GM23338 (cell line): ENCODE results near the gene SNTG2. TPM values are rescaled to one million over a fixed set of nuclear protein-coding genes. Genes with fewer than 3 reads are reported as not detected.

Experiments
- ATAC-seq: fragments of 200-7000 bp; cut with Tn5 transposase; 3 replicates; pipeline ENCODE4 v1.9.1; 2020
- DNase-seq: peaks from one replicate; pipeline ENCODE4 v3.0.0-alpha.2; 2015; ENCODE audit warnings: low spot score
- H2AFZ ChIP-seq: fragments of 200-600 bp; sonication (generic); 2 replicates; pipeline ENCODE4 v1.8.0; 2016; ENCODE audit warnings: antibody characterized with exemption, mild to moderate bottlenecking, moderate library complexity
- H3F3A ChIP-seq: fragments of 200-600 bp; sonication (generic); replicated peaks from 2 replicates; pipeline ENCODE4 v1.8.0; 2017; ENCODE audit warnings: antibody characterized with exemption, mixed run types, low read depth
- H3K27ac ChIP-seq: fragments of 200-600 bp; sonication (generic); 2 replicates; pipeline ENCODE4 v1.6.1; 2016; ENCODE audit warnings: low read depth
- H3K27me3 ChIP-seq: fragments of 200-600 bp; sonication (generic); 2 replicates; pipeline ENCODE4 v1.8.0; 2016; ENCODE audit warnings: mild to moderate bottlenecking, mixed run types, moderate library complexity; ENCODE audit not compliant: insufficient read depth
- H3K36me3 ChIP-seq: fragments of 200-600 bp; sonication (generic); 2 replicates; pipeline ENCODE4 v1.8.0; 2016; ENCODE audit warnings: mild to moderate bottlenecking; ENCODE audit not compliant: insufficient read depth
- H3K4me1 ChIP-seq: fragments of 200-600 bp; sonication (generic); 2 replicates; pipeline ENCODE4 v1.8.0; 2016; ENCODE audit warnings: mild to moderate bottlenecking, moderate library complexity; ENCODE audit not compliant: insufficient read depth
- H3K4me2 ChIP-seq: fragments of 200-600 bp; sonication (generic); 2 replicates; pipeline ENCODE4 v1.7.1; 2017; ENCODE audit warnings: mixed run types
- H3K4me3 ChIP-seq: fragments of 200-600 bp; sonication (generic); 2 replicates; pipeline ENCODE4 v1.6.1; 2016; ENCODE audit warnings: mixed run types
- H3K79me2 ChIP-seq: fragments of 200-600 bp; sonication (generic); replicated peaks from 2 replicates; pipeline ENCODE4 v1.8.0; 2017; ENCODE audit warnings: mild to moderate bottlenecking; ENCODE audit not compliant: insufficient read depth
- H3K9me2 ChIP-seq: fragments of 200-600 bp; sonication (generic); 2 replicates; pipeline ENCODE4 v1.8.0; 2017; ENCODE audit not compliant: insufficient read depth
- H4K20me1 ChIP-seq: fragments of 200-600 bp; sonication (generic); replicated peaks from 2 replicates; pipeline ENCODE4 v1.8.0; 2017; ENCODE audit warnings: mild to moderate bottlenecking; ENCODE audit not compliant: insufficient read depth
- H3K27ac Mint-ChIP-seq: 2 replicates; pipeline ENCODE4 v1.8.0; 2020; ENCODE audit warnings: inconsistent platforms, mild to moderate bottlenecking, moderate library complexity, mixed read lengths
- H3K27me3 Mint-ChIP-seq: 3 replicates; pipeline ENCODE4 v1.8.0; 2022; ENCODE audit warnings: low read depth, mild to moderate bottlenecking, moderate library complexity, mixed read lengths, inconsistent platforms; ENCODE audit not compliant: insufficient read depth, poor library complexity
- H3K36me3 Mint-ChIP-seq: 3 replicates; pipeline ENCODE4 v1.8.0; 2021; ENCODE audit warnings: low read depth, mild to moderate bottlenecking, inconsistent platforms, moderate library complexity, mixed read lengths
- H3K4me1 Mint-ChIP-seq: 3 replicates; pipeline ENCODE4 v1.8.0; 2020; ENCODE audit warnings: mild to moderate bottlenecking, inconsistent platforms, mixed read lengths
- H3K4me3 Mint-ChIP-seq: 3 replicates; pipeline ENCODE4 v1.8.0; 2021; ENCODE audit warnings: moderate library complexity, mild to moderate bottlenecking, inconsistent platforms, mixed read lengths
- H3K9me3 Mint-ChIP-seq: 3 replicates; pipeline ENCODE4 v1.8.0; 2020; ENCODE audit warnings: moderate library complexity, mild to moderate bottlenecking, inconsistent platforms, mixed read lengths
- CREB1 ChIP-seq: fragments of 250-450 bp; sonication (Bioruptor Pico); IDR thresholded peaks from 2 replicates; pipeline ENCODE4 v1.5.0; 2020; ENCODE audit warnings: low read depth, mild to moderate bottlenecking, moderate library complexity
- ETS1 ChIP-seq: IDR thresholded peaks from 2 replicates; pipeline ENCODE4 v1.6.1; 2016; ENCODE audit warnings: antibody characterized with exemption
- EZH2 ChIP-seq: fragments of 200-600 bp; sonication (generic); IDR thresholded peaks from one replicate; pipeline ENCODE4 v1.8.0; 2017; ENCODE audit warnings: antibody characterized with exemption, mild to moderate bottlenecking, low read depth; ENCODE audit not compliant: unreplicated experiment
- JUNB ChIP-seq: IDR thresholded peaks from one replicate; pipeline ENCODE4 v1.6.1; 2016; ENCODE audit warnings: antibody characterized with exemption; ENCODE audit not compliant: unreplicated experiment
- POLR2AphosphoS5 ChIP-seq: IDR thresholded peaks from 2 replicates; pipeline ENCODE4 v1.6.1; 2016; ENCODE audit warnings: antibody characterized with exemption, low read depth
- REST ChIP-seq: IDR thresholded peaks from one replicate; pipeline ENCODE4 v1.6.1; 2018; ENCODE audit warnings: antibody characterized with exemption; ENCODE audit not compliant: unreplicated experiment
- ZNF462 ChIP-seq: fragments of 250-450 bp; sonication (Bioruptor Pico); IDR thresholded peaks from 2 replicates; pipeline ENCODE4 v1.5.0; 2020; ENCODE audit warnings: mild to moderate bottlenecking, moderate library complexity
- polyA plus RNA-seq: library from polyadenylated mRNA; unstranded; fragments of >200 nt; fragmentation: Nextera tagmentation; extraction: Ambion mirVana; gene quantifications from 2 replicates; pipeline ENCODE4 v1.2.1, GENCODE V29; 2016
- total RNA-seq: library from RNA; depleted of rRNA; stranded (reverse); fragments of >200 nt; shearing (Covaris generic); gene quantifications from 2 replicates; pipeline ENCODE4 v1.2.3, GENCODE V29; 2014

The SNTG2 gene
- total and polyA plus RNA-seq, 2 experiments from 2014 or later, result 27.5 to 60.4 TPM

DNA sequence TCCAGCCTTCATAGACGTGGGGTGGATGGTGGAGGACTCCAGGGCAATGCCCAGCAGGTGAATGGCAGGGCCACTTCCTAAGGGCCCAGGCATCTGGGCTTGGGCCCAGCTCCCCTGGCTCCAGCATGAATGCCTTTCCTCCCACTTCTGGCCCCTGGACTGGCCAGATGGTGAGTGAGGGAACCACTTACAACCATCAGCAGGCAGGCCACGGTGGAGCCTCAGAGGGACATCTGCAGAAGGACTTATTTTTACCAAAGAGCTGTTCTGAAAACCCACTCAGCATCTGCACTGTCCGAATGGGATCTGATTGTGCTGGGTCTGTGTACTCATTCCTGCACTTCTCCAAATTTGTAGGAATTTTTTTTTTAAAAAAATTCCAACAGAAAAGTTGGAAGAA, 69.6 kb downstream of the SNTG2 start:
- Mint-ChIP-seq H3K9me3 (no peaks in the 10 kb centered on the region), H3K36me3 (no peaks in the 10 kb centered on the region), H3K4me3 (no peak overlapping the region), H3K27me3 (peaks cover 1% of the 10 kb centered on the region), H3K4me1 (peaks cover 32% of the 10 kb centered on the region), H3K27ac (no peak overlapping the region)
- H3F3A ChIP-seq, result no peaks in the 10 kb centered on the region
- H3K4me3 ChIP-seq, result no peak overlapping the region
- ATAC-seq, result no peak
- H4K20me1 ChIP-seq, result peaks cover 62% of the 10 kb centered on the region
- H3K9me2 ChIP-seq, result no peaks in the 10 kb centered on the region
- no peaks in the 10 kb centered on the region; the same call in 1 of the 2 replicates for H3K4me1 ChIP-seq
- peaks cover 79% of the 10 kb centered on the region for H3K79me2 ChIP-seq
- no peak overlapping the region for H3K4me2 ChIP-seq
- H3K27ac ChIP-seq, result no peak overlapping the region
- no peak overlapping the region for H2AFZ ChIP-seq
- no peak for DNase-seq
- no peak for TF ChIP-seq REST
- TF ChIP-seq CREB1 (CRISPR knock-in tag), result no peak
- no peak for TF ChIP-seq ETS1
- TF ChIP-seq JUNB, result no peak
- TF ChIP-seq POLR2AphosphoS5, result no peak
- no peaks in the 10 kb centered on the region for H3K36me3 ChIP-seq
- no peaks in the 10 kb centered on the region for H3K27me3 ChIP-seq

GRCh38 chr2:1022178-1022577, 71.5 kb downstream of the SNTG2 start:
- H3K4me2 ChIP-seq, result no peak overlapping the region
- no peaks in the 10 kb centered on the region for H3K4me1 ChIP-seq
- peak; percentile 65 for DNase-seq
- peaks cover 1% of the 10 kb centered on the region for H3K27me3 Mint-ChIP-seq
- ATAC-seq, result no peak
- no peaks in the 10 kb centered on the region for H3K9me3 Mint-ChIP-seq
- no peak overlapping the region for H3K4me3 ChIP-seq
- H3K27ac Mint-ChIP-seq, result no peak overlapping the region
- H4K20me1 ChIP-seq, result peaks cover 45% of the 10 kb centered on the region
- no peaks in the 10 kb centered on the region for H3K9me2 ChIP-seq
- peaks cover 68% of the 10 kb centered on the region for H3K79me2 ChIP-seq
- H3K27ac ChIP-seq, result peak overlapping the region; percentile 29; the same call in 1 of the 2 replicates
- H2AFZ ChIP-seq, result no peak overlapping the region
- H3F3A ChIP-seq, result no peaks in the 10 kb centered on the region
- no peaks in the 10 kb centered on the region for H3K36me3 ChIP-seq
- H3K4me1 Mint-ChIP-seq, result peaks cover 18% of the 10 kb centered on the region; the same call in 2 of the 3 replicates
- H3K36me3 Mint-ChIP-seq, result no peaks in the 10 kb centered on the region
- TF ChIP-seq EZH2, result no peak
- no peak for TF ChIP-seq ZNF462 (CRISPR knock-in tag)
- no peak for TF ChIP-seq JUNB
- no peak for TF ChIP-seq CREB1 (CRISPR knock-in tag)
- no peaks in the 10 kb centered on the region for H3K27me3 ChIP-seq
- no peak overlapping the region for H3K4me3 Mint-ChIP-seq
